RPMI7951 (cell line): ENCODE measurements around the gene SYT3. TPM values are rescaled to one million over a fixed set of nuclear protein-coding genes. Genes with fewer than 3 reads are reported as not detected.
"Not testable (repeated sequence)": the region's sequence is repeated elsewhere in the genome, so short reads cannot be mapped to it uniquely, and the experiment has no call there.

ENCODE experiments used
- DNase-seq: peaks from one replicate; pipeline ENCODE4 v3.0.0-alpha.2; 2012; ENCODE audit warnings: low read depth
- total RNA-seq: library from RNA; depleted of rRNA; stranded (reverse); fragments of >200 nt; shearing (Covaris generic); gene quantifications from 2 replicates; pipeline ENCODE4 v1.2.3, GENCODE V29; 2014; rRNA removed

Gene SYT3
- total RNA-seq, 1 experiment from 2014 or later = not detected

DNA sequence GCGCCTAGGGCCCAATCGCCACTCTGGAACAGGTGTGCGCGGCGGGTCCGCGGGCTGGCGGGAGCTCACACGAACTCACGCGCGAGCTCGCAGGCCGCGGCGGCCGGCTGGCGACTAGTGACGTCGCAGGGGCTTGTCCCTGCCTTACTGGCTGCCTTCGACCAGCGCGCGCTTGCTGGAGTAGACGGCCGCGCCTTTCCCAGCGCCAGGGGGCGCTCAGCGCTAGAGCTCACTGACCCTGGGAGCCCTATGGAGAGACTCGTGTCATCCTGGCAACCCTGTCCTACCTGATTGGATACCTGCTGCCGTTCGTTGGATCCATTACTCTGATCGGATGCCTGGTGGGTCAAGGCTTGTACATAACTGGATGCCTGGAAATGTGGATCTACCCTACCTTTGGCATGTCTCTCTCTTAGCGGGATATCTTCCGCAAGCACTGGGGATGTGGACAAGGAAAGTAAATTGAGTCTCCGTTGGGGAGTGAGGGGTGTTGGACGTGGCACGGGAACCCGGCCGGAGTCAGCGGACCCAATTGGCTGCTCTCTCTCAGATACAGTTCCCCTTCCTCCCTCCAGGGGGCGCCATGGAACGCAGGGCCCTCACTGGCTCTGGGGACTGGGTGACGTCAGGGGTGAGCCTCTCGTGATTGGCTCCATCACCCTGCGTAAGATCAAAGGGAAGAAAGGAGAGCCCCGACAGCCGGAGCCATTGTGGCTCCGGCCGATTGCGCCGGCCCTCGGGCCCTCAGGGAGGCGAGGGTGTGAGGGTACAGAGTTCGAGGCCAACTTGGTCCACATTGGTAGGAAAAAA is 35.2 kb downstream of the SYT3 start:
- not testable (repeated sequence) for DNase-seq

DNA sequence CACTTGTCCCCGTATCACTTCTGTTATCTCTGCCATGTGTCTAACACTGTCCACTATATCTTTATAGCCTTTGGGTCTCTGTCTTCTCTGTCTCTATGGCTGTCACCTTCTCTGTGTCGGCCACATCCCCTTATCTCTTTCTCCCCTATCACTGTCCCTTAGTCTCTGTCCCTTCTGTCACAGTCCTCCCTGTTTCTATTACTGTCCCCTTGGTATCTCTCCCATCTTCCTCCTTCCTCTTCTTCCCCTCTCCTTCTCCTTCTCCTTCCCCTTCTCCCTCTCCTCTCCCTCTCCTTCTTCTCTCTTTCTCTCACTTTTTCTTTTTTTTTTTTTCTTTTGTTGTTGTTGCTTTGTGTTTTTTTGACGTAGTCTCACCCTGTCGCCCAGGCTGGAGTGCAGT is 36.7 kb downstream of the SYT3 start:
- DNase-seq = no peak

DNA sequence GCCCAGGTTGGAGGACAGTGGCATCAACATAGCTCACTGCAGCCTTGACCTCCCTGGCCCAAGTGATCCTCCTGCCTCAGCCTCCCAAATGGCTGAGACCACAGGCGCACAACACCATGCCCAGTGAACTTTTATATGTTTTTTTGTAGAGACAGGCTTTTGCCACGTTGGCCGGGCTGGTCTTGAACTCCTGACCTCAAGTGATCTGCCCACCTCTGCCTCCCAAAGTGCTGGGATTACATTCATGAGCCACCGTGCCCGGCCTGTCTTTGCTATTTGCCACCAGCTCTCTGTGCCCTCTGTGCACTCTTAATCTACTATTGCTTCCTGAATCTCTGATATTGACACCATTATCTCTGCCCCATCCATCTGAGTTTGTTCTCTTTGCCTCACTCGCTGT is 37.2 kb downstream of the SYT3 start:
- DNase-seq = no peak

DNA sequence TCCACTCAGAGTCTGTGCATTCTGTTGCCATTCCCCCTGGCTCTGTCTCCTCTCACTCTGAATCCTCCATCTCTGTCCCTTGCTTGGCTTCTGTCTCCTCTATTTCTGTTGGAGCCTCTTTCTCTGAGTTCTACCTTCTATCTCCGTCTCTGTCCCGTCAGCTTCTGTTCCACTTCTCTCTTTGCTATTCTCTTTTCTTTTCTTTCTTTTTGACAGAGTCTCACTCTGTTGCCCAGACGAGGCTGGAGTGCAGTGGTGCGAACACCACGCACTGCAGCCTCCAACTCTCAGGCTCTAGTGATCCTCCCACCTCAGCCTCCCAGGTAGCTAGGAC is 37.6 kb downstream of the SYT3 start:
- DNase-seq = no peak

DNA sequence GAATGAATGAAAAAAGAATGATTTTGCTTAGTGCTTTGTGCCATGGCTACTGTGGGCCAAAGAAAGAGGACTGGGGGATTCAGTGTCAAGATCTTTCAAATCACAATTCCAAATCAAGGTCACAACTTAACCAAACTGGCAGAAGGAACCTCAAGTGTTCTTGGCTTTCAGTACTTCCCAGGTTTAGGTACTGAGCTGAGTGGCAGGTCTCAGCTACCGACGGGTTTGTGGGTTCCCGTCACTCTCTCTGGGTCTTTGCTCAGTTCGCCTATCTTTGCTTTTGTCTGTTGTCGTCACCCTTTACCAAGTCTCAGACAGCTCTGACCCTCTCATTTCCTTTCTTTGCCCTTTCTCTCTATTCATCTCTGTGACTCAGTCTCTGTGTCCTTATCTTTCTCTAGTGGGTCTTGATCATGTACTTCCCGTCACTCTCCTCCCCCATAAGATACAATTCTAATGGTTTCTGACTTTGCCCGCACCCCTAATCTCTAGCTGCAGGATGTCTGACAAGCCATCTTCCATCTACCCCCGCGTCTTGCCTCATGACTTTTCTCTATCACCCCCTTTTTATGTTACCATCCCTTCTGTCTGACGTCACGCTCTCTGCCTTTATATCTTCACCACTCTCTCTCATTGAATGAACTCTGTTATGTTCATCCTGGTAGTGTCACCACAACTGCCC is 38.1 kb downstream of the SYT3 start:
- no peak for DNase-seq

DNA sequence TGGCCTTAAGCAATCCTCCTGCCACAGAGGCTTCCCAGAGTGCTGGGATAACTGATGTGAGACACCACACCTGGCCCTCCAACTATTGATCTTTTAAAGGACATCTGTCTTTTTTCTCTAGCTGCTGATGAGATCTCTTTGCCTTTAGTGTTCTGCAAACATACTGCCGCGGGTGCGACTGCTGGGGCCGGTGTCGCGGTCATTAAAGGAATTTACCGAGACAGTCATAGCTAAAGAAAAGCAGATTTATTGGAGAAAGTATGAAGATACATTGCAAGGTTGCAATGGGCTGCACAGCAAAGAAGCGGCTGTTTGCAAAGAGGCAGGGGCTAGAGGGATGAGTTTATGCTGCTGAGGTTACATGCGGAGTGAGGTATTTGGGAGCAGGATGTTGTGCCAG is 40.3 kb downstream of the SYT3 start:
- no peak for DNase-seq

DNA sequence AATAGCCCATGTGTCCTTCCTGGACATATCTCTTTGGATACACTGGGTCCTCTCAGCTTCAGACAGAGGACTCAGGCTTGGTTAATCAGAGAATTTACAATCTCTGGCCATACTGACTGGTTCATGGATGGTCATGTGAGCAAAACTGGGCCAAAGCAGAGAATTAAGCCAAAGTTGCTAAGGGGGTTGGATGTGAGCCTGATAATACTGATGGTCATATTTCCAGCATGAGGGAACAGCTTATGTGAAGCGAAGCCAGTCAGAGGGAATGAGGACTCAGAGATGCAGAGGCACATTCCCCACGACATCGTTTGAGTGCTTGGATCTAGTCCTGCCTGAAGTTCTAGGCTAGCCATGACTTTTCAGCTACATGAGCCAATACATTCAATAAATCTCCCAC is 49.5 kb downstream of the SYT3 start:
- DNase-seq = no peak

DNA sequence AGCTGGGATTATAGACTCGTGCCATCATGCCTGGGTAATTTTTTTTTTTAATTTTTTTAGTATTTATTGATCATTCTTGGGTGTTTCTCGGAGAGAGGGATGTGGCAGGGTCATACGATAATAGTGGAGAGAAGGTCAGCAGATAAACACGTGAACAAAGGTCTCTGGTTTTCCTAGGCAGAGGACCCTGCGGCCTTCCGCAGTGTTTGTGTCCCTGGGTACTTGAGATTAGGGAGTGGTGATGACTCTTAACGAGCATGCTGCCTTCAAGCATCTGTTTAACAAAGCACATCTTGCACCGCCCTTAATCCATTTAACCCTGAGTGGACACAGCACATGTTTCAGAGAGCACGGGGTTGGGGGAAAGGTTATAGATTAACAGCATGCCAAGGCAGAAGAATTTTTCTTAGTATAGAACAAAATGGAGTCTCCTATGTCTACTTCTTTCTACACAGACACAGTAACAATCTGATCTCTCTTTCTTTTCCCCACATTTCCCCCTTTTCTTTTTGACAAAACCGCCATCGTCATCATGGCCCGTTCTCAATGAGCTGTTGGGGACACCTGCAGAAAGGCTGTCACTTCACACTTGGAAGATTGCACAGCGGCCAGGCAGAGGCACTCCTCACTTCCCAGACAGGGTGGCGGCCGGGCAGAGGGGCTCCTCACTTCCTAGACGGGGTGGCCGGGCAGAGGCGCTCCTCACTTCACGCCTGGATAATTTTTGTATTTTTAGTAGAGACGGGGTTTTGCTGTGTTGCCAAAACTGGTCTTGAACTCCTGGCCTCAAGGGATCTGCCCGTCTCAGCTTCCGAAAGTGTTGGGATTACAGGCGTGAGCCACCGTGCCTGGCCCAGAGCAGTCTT is 57.7 kb downstream of the SYT3 start:
- not testable (repeated sequence) for DNase-seq

DNA sequence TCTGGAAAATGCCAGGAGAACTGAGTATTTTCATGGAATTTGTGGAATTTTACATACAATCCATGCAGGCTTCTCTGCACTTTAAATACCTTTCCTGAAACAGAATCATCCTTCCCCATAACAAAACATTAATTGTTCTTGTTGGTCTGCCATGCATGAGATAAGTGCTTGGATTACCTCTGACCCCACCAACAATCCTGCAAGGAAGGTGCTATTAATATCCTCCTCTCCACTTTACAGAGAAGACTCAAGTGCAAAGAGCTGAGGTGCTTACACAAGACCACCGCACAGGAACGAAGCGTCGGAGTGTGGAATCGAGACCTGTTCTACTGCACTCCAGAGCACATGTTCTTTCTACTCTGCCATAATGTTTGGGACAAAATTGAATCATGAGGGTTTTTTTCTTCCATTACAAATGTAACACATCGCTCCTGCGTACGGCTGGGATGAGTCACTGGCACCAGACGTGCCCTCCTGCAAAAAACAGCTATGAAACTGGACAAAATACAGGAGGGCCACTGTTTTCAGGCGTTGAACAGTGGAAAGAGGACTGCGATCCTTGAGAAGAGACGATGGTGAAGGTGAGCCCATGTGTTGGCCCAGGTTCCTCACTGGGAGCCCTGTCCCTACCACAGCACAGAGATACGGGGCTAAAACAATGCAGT is 58.6 kb downstream of the SYT3 start:
- DNase-seq = no peak

DNA sequence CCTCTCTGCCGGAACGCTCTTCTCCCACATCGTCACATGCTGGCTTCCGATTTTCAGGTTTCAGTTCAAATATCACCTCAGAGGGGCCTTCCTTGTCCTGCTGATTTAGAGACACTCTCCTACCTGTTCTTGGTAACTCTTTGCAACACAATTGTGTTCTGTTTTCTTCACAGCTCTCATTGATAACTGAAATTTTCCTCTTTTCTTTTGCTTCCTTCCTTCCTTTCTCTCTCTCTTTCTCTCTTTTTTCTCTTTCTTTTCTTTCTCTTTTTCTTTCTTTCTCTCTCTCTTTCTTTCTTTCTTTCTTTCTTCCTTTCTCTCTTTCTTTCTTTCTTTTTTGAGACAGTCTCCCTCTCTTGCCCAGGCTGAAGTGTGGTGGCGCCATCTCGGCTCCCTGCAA is 59.4 kb downstream of the SYT3 start:
- DNase-seq = no peak

DNA sequence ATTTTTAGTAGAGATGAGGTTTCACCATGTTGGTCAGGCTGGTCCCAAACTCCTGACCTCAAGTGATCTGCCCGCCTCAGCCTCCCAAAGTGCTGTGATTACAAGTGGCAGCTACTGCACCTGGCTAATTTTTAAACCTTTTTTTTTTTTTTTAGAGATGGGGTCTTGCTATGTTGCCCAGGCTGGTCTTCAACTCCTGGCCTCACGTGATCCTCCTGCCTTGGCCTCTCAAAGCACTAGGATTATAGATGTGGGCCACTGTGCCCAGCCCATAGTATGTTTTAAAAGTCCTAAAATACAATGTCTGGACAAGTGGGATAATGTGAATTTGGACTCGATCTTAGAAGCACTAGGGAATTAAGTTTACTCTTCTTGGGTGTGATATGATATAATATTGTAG is 62.9 kb downstream of the SYT3 start:
- DNase-seq = not testable (repeated sequence)

DNA sequence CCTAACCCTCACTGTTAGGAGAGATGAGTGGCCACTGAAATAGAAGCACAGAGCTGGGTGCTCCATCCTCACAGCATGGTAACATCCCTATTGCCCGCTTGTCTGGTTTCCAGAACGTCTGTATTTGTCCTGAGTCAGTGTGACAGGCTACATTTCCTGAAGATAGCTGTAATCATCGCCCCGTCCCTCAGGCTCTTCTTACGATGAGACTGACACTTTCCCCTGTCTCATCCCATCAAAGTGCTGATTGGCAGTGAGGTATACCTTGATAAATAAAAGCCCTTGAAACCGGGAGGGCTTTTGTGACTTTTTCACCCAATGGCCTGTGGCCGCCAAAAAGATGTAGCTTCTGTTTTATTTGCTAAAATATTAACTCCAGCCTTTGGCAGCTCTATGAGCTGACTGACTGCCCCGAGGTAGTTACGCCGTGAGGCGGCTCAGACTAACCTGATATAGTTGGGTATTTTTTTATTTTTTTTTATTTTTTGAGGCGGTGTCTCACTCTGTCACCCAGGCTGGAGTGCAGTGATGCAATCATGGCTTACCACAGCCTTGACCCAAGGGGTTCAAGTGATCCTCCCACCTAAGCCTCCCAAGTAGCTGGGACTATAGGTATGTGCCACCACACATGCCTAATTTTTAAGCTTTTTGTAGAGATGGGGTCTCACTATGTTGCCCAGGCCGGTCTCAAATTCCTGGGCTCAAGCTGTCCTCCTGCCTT is 65.8 kb downstream of the SYT3 start:
- DNase-seq = no peak

Other genes with a start within 250 kb of the SYT3 start
- not detected in 2 replicates for gene SPIB, start 220.9 kb downstream of the SYT3 start, total RNA-seq
- 0.10 TPM in 1 of 2 replicates, not detected in the other for gene MYBPC2, start 207.0 kb downstream of the SYT3 start, total RNA-seq
- gene EMC10, start 163.4 kb downstream of the SYT3 start, total RNA-seq = 36.9 and 75.3 TPM in 2 replicates
- gene GARIN5A, start 163.0 kb downstream of the SYT3 start, total RNA-seq = 1.3 TPM in 1 of 2 replicates, not detected in the other
- 39.0 and 53.5 TPM in 2 replicates for gene JOSD2, start 128.7 kb downstream of the SYT3 start, total RNA-seq
- not detected in 2 replicates for gene ASPDH, start 126.0 kb downstream of the SYT3 start, total RNA-seq
- not detected in 2 replicates for gene LRRC4B, start 71.4 kb downstream of the SYT3 start, total RNA-seq
- not detected in 2 replicates for gene C19orf81, start 9.6 kb upstream of the SYT3 start, total RNA-seq
- 3.9 and 4.9 TPM in 2 replicates for gene SHANK1, start 79.9 kb upstream of the SYT3 start, total RNA-seq
- gene CLEC11A, start 83.5 kb upstream of the SYT3 start, total RNA-seq = 149 and 186 TPM in 2 replicates
- not detected in 2 replicates for gene GPR32, start 130.6 kb upstream of the SYT3 start, total RNA-seq
- gene ACP4, start 150.5 kb upstream of the SYT3 start, total RNA-seq = not detected in 2 replicates
- gene KLK1, start 183.9 kb upstream of the SYT3 start, total RNA-seq = not detected in 2 replicates
- gene KLK15, start 193.7 kb upstream of the SYT3 start, total RNA-seq = not detected in 2 replicates
- gene KLK3, start 215.0 kb upstream of the SYT3 start, total RNA-seq = not detected in 2 replicates
- gene KLK2, start 233.6 kb upstream of the SYT3 start, total RNA-seq = not detected in 2 replicates